Esophagus (tissue), 2 donors: ENCODE data around the gene MPPED1. TPM values are rescaled to one million over a fixed set of nuclear protein-coding genes. Genes with fewer than 3 reads are reported as not detected.
A peak's percentile ranks its signal among the peaks of the same experiment; 100 is the strongest.

Experiments
- H3K27ac ChIP-seq, 2 donors: one replicate each; pipeline ENCODE4 v1.5.1; 2013; ENCODE audit warnings: low read depth in 2 of 2, mild to moderate bottlenecking in 2 of 2, inconsistent platforms in 1 of 2, low read length in 1 of 2, moderate library complexity in 1 of 2
- H3K27me3 ChIP-seq, 2 donors: one replicate each; pipeline ENCODE4 v1.6.1; 2013; ENCODE audit warnings: low read length in 2 of 2, control low read depth in 1 of 2, mild to moderate bottlenecking in 1 of 2; ENCODE audit not compliant: insufficient read depth in 2 of 2, control insufficient read depth in 1 of 2
- H3K36me3 ChIP-seq, 2 donors: one replicate each; pipeline ENCODE4 v1.6.1; 2013; ENCODE audit warnings: low read length in 1 of 2; ENCODE audit not compliant: control insufficient read depth in 2 of 2, insufficient read depth in 2 of 2
- H3K4me1 ChIP-seq, 2 donors: one replicate each; pipeline ENCODE4 v1.6.1; 2013; ENCODE audit warnings: low read length in 1 of 2; ENCODE audit not compliant: control insufficient read depth in 2 of 2, insufficient read depth in 2 of 2
- H3K4me3 ChIP-seq, 2 donors: one replicate each; pipeline ENCODE4 v1.5.1; 2013; ENCODE audit warnings: low read length in 2 of 2, mild to moderate bottlenecking in 2 of 2, low read depth in 1 of 2, moderate library complexity in 1 of 2
- H3K9me3 ChIP-seq, 2 donors: one replicate each; pipeline ENCODE4 v1.6.1; 2013; ENCODE audit warnings: mild to moderate bottlenecking in 2 of 2, low read depth in 1 of 2, low read length in 1 of 2, moderate library complexity in 1 of 2; ENCODE audit not compliant: control insufficient read depth in 2 of 2, insufficient read depth in 1 of 2
- WGBS, 2 donors: extraction: QIAGEN DNeasy Blood & Tissue Kit; methylation state at CpG; one replicate each; pipeline ENCODE4 v1.1.7; 2013; 5-methylcytosine and 5-hydroxymethylcytosine counted together
- polyA plus RNA-seq, 2 donors: library from polyadenylated mRNA; stranded (reverse); fragments of 200-250 nt; gene quantifications; one replicate each; pipeline ENCODE4 v1.2.3, GENCODE V29; 2013
- donor health status: healthy with polysubstance abuse.
- donor health status: Bipolar disorder and iron deficiency.

The MPPED1 gene, protein sequence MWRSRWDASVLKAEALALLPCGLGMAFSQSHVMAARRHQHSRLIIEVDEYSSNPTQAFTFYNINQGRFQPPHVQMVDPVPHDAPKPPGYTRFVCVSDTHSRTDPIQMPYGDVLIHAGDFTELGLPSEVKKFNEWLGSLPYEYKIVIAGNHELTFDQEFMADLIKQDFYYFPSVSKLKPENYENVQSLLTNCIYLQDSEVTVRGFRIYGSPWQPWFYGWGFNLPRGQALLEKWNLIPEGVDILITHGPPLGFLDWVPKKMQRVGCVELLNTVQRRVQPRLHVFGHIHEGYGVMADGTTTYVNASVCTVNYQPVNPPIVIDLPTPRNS
- under 1 TPM in 1 of 2 donors, not detected in 1; 0.01 TPM for polyA plus RNA-seq

DNA sequence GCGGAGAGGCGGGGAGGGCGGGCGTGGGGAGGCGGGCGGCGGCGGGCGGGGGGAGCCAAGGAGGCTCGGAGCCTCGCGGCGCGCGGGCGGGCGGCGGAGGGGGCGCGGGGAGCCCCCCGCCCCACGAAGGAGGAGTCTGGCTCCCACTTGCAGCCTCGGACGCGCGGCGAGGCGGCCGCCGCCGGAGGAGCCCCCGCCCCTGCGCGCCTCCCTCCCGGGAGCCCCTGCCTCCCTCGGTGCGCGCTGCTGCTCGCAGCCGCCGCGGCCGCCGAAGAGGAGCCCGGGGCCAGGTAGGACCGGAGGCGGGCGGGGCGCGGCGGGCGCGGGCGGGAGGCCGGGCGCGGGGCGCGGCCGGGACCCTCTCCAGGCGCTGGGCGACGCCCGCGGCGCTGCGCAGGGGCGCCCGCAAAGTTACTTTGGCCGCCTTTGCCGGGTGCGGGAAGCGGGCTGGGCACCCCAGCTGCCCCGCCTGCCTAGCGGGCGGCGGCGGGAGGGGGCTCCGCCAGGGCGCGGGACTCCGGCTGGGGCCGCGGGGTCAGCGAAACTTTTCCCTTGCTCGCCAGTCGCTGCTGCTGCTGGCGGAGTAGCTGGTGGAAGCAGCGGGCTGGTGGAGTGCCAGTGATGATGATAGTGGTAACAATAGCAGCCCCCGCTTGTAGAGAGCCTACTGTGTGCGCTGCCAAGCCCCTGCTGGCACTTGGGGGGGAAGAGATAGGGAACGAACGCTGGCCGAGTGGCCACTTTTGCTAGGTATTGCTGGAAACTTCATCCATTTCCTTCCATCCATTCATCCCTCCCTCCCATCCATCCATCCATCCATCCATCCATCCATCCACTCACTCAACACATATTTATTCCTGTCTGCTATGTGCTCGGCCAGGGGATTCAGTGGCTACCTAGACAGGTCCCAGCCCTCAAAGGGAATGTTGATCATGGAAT, at the start of gene MPPED1:
Gene MPPED1 (plus strand): TSS at position 146 of the 939 bp plus-strand sequence. CDS start 12,972 bp downstream, outside the sequence.
- Histone ChIP-seq H3K27me3 (peaks cover 21 to 32% of the 10 kb centered on the region in 2 donors), H3K36me3 (no peaks in the 10 kb centered on the region), H3K4me3 (peak within 1 kb of the TSS in 1 of 2 donors; percentile 30), H3K4me1 (no peaks in the 10 kb centered on the region), H3K9me3 (no peaks in the 10 kb centered on the region), H3K27ac (no peak within 1 kb of the TSS)
- 3 to 4% methylated on average over 40 to 95 of the region's 95 CpGs for WGBS, 2 donors

- 83 to 84% methylated on average over 27 of the region's 27 CpGs for WGBS, 2 donors
- H3K27ac ChIP-seq: no peak overlapping the region
- H3K36me3 ChIP-seq: no peaks in the 10 kb centered on the region
- H3K4me1 ChIP-seq: no peaks in the 10 kb centered on the region
- no peaks in the 10 kb centered on the region for H3K9me3 ChIP-seq
- H3K4me3 ChIP-seq: no peak overlapping the region
- no peaks in the 10 kb centered on the region for H3K27me3 ChIP-seq
These were observed 48.3 kb upstream of the MPPED1 start for GRCh38 chr22:43363315-43364168.

DNA sequence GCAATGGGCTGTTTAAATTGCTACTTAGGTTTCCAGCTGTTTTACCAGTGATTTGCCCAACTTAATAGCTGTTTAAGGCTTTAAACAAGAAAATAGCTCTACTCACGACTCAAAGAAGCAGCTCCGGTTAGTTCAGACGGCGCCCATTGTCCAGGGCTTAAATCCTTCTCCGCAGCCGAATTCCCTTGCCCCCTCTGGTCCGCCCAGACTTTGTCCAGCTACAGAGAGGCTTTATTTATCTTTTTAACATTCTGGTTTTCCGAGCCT, 47.7 kb upstream of the MPPED1 start:
- WGBS, 2 donors: 67 to 71% methylated on average over 8 of the region's 8 CpGs
- no peaks in the 10 kb centered on the region for H3K27me3 ChIP-seq
- no peaks in the 10 kb centered on the region for H3K36me3 ChIP-seq
- H3K27ac ChIP-seq: no peak overlapping the region
- H3K4me3 ChIP-seq: no peak overlapping the region
- H3K9me3 ChIP-seq: no peaks in the 10 kb centered on the region
- H3K4me1 ChIP-seq: no peaks in the 10 kb centered on the region

- Histone ChIP-seq H3K4me3 (no peak overlapping the region), H3K27ac (no peak overlapping the region), H3K4me1 (no peaks in the 10 kb centered on the region), H3K36me3 (no peaks in the 10 kb centered on the region), H3K9me3 (peaks cover 0 to 3% of the 10 kb centered on the region in 2 donors), H3K27me3 (no peaks in the 10 kb centered on the region)
- WGBS, 2 donors: 88 to 90% methylated on average over 6 of the region's 6 CpGs
These were observed 45.9 kb upstream of the MPPED1 start for GRCh38 chr22:43365715-43366440.

DNA sequence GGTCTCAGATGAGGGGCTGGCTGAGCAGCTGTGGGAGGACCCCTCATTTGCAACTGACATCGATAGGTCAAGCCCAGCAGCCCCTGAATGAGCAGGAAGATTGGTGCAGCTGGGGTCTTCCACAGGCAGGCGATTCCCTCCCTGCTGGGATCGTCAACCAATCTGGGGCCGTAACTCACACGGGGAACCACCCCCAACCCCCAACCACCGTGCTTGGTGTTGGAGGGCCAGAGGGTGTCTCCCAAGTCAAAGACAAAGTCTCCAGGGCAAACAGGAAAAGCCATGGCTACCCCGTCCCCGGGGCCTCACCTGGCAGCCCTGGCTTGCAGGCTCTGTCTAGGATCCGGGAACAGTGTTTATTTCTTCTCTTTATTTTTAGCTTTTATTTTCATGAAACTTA, 41.8 kb upstream of the MPPED1 start:
- H3K4me3 ChIP-seq: no peak overlapping the region
- no peak overlapping the region for H3K27ac ChIP-seq
- no peaks in the 10 kb centered on the region for H3K4me1 ChIP-seq
- 22 to 30% methylated on average over 9 of the region's 9 CpGs for WGBS, 2 donors
- H3K27me3 ChIP-seq: no peaks in the 10 kb centered on the region
- peaks cover 0 to 6% of the 10 kb centered on the region in 2 donors for H3K9me3 ChIP-seq
- no peaks in the 10 kb centered on the region for H3K36me3 ChIP-seq

DNA sequence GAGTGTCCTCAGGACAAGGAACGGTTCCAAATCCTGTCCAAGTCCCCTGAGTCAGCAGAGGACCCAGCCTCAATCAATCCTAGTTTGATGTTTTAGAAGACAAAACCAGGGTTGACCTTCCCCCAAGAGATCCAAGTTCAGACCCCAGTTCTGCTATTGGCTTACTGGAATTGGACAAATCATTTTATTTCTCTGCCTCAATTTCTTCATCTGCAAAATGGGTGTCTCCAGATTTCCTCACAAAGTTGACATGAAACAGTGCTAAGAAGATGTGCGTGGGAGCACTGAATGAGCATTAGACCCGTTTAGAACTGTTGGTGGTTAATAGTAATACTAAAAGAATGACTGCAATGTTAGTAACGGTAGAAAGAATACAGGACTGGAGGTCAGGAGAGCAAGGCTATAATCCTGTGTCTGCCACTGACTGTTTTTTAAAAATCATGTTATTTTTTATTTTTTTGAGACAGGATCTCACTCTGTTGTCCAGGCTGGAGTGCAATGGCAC, 35.8 kb upstream of the MPPED1 start:
- WGBS, 2 donors: 65 to 70% methylated on average over 4 of the region's 4 CpGs
- Histone ChIP-seq H3K4me3 (no peak overlapping the region), H3K36me3 (no peaks in the 10 kb centered on the region), H3K27me3 (no peaks in the 10 kb centered on the region), H3K4me1 (peaks cover 0 to 2% of the 10 kb centered on the region in 2 donors), H3K27ac (no peak overlapping the region), H3K9me3 (peaks cover 0 to 3% of the 10 kb centered on the region in 2 donors)

DNA sequence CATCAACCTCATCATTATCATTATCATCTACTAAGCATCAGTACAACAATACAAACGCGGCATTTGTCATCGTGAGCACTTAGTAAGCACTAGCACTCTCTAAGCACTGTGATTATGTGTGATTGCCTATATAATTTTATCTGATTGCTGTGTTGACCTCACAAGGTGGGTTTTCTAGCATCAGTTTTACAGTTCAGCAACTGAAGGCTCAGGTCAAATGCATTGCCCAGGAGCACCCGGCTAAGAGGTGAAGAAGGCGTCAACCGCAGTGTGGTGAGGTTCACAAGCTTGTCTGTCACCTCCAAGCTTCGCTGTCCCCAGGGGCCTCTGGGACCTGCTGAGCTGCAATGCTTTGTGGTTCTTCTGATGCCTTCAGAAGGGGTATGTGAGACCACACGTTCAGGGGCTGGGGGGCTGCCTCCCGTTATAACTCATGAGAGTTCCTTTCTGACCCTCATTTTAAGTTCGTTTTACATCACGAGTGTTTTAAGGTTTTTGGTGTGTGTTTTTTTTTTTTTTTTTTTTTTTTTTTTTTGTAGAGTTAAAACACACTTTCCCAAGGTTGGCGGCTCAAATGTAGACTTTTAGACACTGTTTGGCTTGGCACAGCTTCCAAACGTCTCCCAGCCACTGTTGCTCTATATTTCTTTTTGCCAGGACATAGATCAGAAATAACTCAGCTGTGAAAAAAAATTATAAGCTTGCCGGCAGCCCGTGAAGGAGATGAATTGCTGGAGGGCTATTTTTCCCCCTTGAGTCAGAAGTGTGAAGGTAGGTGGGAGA, 34.9 kb upstream of the MPPED1 start:
- Histone ChIP-seq H3K36me3 (no peaks in the 10 kb centered on the region), H3K4me3 (no peak overlapping the region), H3K27ac (no peak overlapping the region), H3K9me3 (peaks cover 0 to 3% of the 10 kb centered on the region in 2 donors), H3K27me3 (no peaks in the 10 kb centered on the region), H3K4me1 (peaks cover 0 to 2% of the 10 kb centered on the region in 2 donors)
- WGBS, 2 donors: 36 to 40% methylated on average over 15 of the region's 15 CpGs

- no peak overlapping the region for H3K4me3 ChIP-seq
- peaks cover 0 to 3% of the 10 kb centered on the region in 2 donors for H3K9me3 ChIP-seq
- H3K27ac ChIP-seq: no peak overlapping the region
- no peaks in the 10 kb centered on the region for H3K27me3 ChIP-seq
- H3K36me3 ChIP-seq: no peaks in the 10 kb centered on the region
- 23 to 38% methylated on average over 10 of the region's 10 CpGs for WGBS, 2 donors
- H3K4me1 ChIP-seq: peaks cover 0 to 2% of the 10 kb centered on the region in 2 donors
These were observed 34.3 kb upstream of the MPPED1 start for GRCh38 chr22:43377548-43377895.
